HS-27A (cell line): Measurements from ENCODE around the gene CARD8.

Experiments used
- DNase-seq: peaks from one replicate; pipeline ENCODE4 v3.0.0-alpha.2; 2012; ENCODE audit warnings: low read depth, missing footprints

CARD8 gene

DNA sequence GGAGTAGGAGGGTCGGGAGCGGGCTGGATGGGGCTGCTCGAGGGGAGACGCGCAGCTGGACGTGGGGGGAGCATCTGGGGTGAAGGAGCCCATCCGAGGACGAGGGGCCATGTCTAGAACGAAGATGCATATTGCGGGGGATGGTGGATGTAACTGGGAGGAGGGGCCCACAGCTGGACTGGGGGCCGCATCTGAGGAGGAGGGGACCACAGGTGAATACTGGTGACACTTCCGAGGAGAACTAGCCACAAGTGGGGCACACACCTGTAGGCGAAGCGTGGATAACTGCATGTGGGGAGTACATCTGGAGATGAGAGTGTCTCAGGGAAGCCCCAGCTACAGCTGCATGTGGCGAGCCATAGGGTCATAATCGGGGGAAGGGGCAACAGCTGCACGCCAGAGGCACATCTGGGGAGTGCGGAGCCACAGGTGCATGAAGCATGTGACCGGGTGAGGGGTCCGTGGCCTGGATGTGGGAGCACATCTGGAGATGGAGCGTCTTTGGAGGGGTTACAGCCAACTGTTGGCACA is 84.8 kb downstream of the CARD8 start:
- no peak for DNase-seq

- peak; percentile 93 for DNase-seq
Observed at GRCh38 chr19:48169939-48170803, 85.5 kb downstream of the CARD8 start, which contains the start of the genes LIG1 and ZSWIM9. LIG1 (minus strand) TSS chr19:48170344; CDS start chr19:48165566, 4,778 bp downstream. ZSWIM9 (plus strand) TSS chr19:48170680; CDS start chr19:48171803, 1,123 bp downstream.

DNA sequence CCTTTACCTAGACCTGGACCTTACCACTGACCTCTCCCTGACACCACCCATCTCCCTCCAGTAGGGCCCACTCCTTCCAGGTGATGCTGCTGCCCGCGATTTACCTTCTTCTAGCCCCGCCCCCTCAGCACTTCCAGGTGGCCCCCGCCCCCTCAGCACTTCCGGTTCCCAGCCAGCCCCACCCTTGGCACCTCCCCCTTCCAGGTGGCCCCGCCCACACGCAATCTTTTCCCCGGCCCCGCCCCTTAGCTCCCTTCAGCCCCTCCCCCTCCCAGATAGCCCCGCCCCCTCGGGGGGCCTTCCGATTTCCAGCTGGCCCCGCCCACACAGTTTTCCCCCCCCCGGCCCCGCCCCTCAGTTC is 86.2 kb downstream of the CARD8 start:
- DNase-seq: peak; percentile 36

DNA sequence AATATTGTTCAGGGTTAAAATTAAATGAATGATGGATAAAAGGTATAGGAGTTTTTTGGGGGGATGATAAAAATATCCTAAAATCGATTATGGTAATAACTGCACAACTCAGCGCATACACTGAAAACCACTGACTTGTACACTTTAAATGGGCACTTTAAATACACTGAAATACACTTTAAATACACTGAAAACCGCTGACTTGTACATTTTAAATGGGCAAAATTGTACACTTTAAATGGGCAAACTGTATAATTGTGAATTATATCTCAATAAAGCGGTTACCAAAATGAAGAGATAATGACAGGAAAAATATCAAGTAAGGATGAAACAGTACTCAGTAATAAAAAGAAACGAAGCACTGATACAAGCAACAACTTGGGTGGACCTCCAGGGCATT is 87.0 kb downstream of the CARD8 start:
- no peak for DNase-seq

GRCh38 chr19:48158210-48158790 is 97.4 kb downstream of the CARD8 start:
- no peak for DNase-seq
